IPS-NIHi7 (cell line): ENCODE data around the gene CD8A.
"Not testable (repeated sequence)": the region's sequence is repeated elsewhere in the genome, so short reads cannot be mapped to it uniquely, and the experiment has no call there.

Experiments
- DNase-seq: peaks from one replicate; pipeline ENCODE4 v3.0.0; 2012; ENCODE audit warnings: mixed read lengths; ENCODE audit errors: extremely low spot score

CD8A gene

GRCh38 chr2:86790676-86791572 lies at the start of gene CD8A:
CD8A (minus strand) TSS chr2:86790913; CDS start chr2:86790825, 88 bp downstream.
- peak; percentile 47 for DNase-seq

GRCh38 chr2:86839871-86840548 lies 49.3 kb upstream of the CD8A start:
- not testable (repeated sequence) for DNase-seq

- not testable (repeated sequence) for DNase-seq
These were observed 48.7 kb upstream of the CD8A start for GRCh38 chr2:86839455-86839854.

- not testable (repeated sequence) for DNase-seq
These were observed 47.0 kb upstream of the CD8A start for GRCh38 chr2:86837714-86838113.

- not testable (repeated sequence) for DNase-seq
These were observed 46.4 kb upstream of the CD8A start for GRCh38 chr2:86836915-86837695.

- not testable (repeated sequence) for DNase-seq
These were observed 44.8 kb upstream of the CD8A start for GRCh38 chr2:86835548-86835889.

GRCh38 chr2:86833315-86833714 lies 42.6 kb upstream of the CD8A start:
- no peak for DNase-seq

GRCh38 chr2:86832334-86833096 lies 41.8 kb upstream of the CD8A start:
- no peak for DNase-seq

- DNase-seq = no peak
These were observed 40.8 kb upstream of the CD8A start for GRCh38 chr2:86831537-86831936.

GRCh38 chr2:86826951-86827350 lies 36.2 kb upstream of the CD8A start:
- no peak for DNase-seq

GRCh38 chr2:86825693-86826381 lies 35.1 kb upstream of the CD8A start:
- DNase-seq = no peak

- DNase-seq = no peak
These were observed 34.5 kb upstream of the CD8A start for GRCh38 chr2:86825036-86825692.

- DNase-seq = no peak
These were observed 32.1 kb upstream of the CD8A start for GRCh38 chr2:86822668-86823345.

- no peak for DNase-seq
These were observed 31.1 kb upstream of the CD8A start for GRCh38 chr2:86821842-86822241.

- DNase-seq = no peak
These were observed 30.6 kb upstream of the CD8A start for GRCh38 chr2:86821306-86821705.

- DNase-seq = no peak
These were observed 28.2 kb upstream of the CD8A start for GRCh38 chr2:86818957-86819356.

- no peak for DNase-seq
These were observed 27.5 kb upstream of the CD8A start for GRCh38 chr2:86818114-86818801.

- DNase-seq = no peak
These were observed 24.9 kb upstream of the CD8A start for GRCh38 chr2:86815611-86816010.

- no peak for DNase-seq
These were observed 18.9 kb upstream of the CD8A start for GRCh38 chr2:86809481-86810121.
